GM10266 (cell line): ENCODE measurements around the gene MLLT1.
"Not testable (repeated sequence)": the region's sequence is repeated elsewhere in the genome, so short reads cannot be mapped to it uniquely, and the experiment has no call there.

Experiments
- DNase-seq: peaks from one replicate; pipeline ENCODE4 v3.0.0; 2012; ENCODE audit errors: extremely low spot score
- CTCF ChIP-seq: IDR thresholded peaks from 2 replicates; pipeline ENCODE4 v1.5.1; 2012; ENCODE audit warnings: mild to moderate bottlenecking, low read depth; ENCODE audit not compliant: control insufficient read depth, insufficient read depth; ENCODE audit errors: missing control alignments

MLLT1 gene

DNA sequence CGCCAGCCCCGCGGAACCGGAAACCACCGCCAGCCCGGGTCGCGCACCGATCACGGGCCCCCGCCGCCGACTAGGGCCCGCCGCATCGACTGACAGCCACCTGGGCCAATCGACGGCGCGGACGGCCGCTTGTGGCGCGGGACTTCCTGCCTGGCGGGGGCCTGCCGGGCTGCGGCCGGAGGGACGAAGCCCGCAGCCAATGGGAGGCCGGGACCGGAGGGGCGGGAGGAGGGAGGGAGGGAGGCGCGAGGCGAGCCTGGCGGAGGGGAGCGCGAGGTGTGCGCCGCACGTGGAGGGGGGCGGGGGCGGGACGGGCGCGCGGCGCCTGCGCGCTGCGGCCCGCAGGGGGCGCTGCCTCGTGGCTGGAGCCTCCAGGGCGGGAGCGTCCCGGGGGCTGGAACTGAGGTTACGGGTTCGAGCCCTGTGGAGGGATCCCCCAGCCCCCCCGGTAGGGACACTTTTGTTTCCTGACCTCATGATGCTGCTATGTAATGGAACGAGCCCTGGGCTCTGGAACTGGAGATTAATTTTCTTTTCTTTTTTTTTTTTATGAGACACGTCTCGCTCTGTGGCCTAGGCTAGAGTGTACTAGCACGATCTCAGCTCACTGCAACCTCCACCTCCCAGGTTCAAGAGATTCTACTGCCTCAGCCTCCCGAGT lies at the start of gene MLLT1:
Gene MLLT1, minus strand, starts transcription at position 45 of the 661 bp plus-strand sequence. CDS start 191 bp downstream, outside the sequence.
- peak; percentile 100 for DNase-seq
- peak; percentile 73 for TF ChIP-seq CTCF

GRCh38 chr19:6326815-6327214 lies 47.0 kb upstream of the MLLT1 start:
- TF ChIP-seq CTCF, result no peak
- DNase-seq, result no peak

DNA sequence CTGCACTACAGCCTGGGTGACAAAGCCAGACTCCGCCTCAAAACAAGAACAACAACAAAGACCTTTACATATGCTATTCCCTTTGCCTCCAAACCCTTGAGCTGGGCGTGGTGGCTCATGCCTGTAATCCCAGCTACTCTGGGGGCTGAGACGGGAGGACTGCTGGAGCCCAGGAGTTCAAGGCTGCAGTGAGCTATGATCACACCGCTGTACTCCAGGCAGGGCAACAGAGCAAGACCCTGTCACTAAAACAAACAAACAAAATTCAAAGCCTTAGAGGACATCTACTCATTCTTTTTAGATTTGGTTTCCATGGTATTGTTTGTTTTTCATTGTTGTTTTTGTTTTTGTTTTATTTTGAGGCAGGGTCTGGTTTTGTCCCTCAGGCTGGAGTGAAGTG lies 45.8 kb upstream of the MLLT1 start:
- no peak for DNase-seq
- no peak for TF ChIP-seq CTCF

GRCh38 chr19:6324757-6325156 lies 45.0 kb upstream of the MLLT1 start:
- TF ChIP-seq CTCF, result no peak
- no peak for DNase-seq

DNA sequence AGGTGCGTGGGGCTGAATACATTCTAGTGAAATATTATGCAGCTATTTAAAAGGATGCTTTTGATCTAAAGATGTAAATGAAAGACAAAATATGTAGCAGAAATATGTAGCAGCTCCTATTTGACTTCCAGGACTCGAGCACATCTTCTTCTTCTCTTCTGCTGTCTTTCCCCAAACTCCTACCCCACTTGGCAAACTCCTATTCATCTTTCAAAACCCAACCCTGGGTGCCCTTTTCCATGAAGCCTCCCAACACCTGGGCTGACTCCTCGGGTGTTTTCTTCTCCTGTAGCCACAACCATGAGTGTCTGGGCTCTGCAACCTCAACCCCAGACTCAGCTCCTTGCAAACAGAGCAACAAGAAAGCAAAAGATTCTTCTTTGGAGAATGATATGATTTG lies 42.5 kb upstream of the MLLT1 start:
- no peak for TF ChIP-seq CTCF
- no peak for DNase-seq

GRCh38 chr19:6319376-6319775 lies 39.6 kb upstream of the MLLT1 start:
- no peak for TF ChIP-seq CTCF
- no peak for DNase-seq

DNA sequence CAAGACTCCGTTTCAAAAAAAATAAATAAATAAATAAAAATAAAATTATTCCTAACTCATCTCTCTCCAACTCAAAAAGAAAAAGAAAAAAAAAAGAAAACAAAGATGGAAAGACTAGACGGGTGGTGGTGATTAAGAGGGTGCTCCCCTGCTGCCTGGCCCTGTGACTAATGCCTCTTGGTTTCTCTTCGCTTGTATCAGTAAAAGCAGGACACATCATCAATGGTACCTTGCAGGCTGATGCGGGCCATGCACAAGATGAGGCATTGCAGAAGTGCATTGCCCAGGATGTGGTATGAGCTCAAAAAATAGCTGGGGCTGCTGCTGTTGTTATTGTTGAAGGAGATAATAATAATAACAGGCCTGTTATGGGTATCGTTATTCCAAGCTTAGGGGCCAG lies 39.0 kb upstream of the MLLT1 start:
- DNase-seq, result no peak
- TF ChIP-seq CTCF, result no peak

DNA sequence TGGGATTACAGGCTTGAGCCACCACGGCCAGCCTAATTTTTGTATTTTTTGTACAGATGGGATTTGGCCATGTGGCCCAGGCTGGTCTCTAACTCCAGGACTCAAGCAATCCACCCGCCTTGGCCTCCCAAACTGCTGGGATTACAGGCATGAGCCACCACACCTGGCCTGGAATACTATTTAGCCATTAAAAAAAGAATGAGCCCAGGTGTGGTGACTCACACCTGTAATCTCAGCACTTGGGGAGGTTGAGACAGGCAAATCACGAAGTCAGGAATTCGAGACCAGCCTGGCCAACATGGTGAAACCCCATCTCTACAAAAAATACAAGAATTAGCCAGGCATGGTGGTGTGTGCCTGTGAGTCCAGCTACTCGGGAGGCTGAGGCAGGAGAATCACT lies 35.9 kb upstream of the MLLT1 start:
- DNase-seq, result not testable (repeated sequence)
